ENCODE measurements around the gene ZNF789.
A peak's percentile ranks its signal among the peaks of the same experiment; 100 is the strongest.
"Not testable (repeated sequence)": the region's sequence is repeated elsewhere in the genome, so short reads cannot be mapped to it uniquely, and the experiment has no call there.

The ZNF789 gene

GRCh38 chr7:99472561-99473314 is at the start of gene ZNF789:
Gene ZNF789, plus strand, starts transcription at chr7:99472890. Its CDS starts 3,567 bp downstream, at chr7:99476457.
- no peak for FAIRE-seq
- peak; percentile 85 for TF ChIP-seq POLR2A (IDR thresholded peaks at IDR 0.05; ENCODE audit: low read depth, low read length)
- peak; percentile 96 for DNase-seq (ENCODE audit: insufficient read length, low spot score)

GRCh38 chr7:99424932-99425730 is 47.6 kb upstream of the ZNF789 start:
- no peak for TF ChIP-seq POLR2A (IDR thresholded peaks at IDR 0.05; ENCODE audit: low read depth, low read length)
- FAIRE-seq, result no peak
- no peak for DNase-seq (ENCODE audit: insufficient read length, low spot score)

- no peak for DNase-seq (ENCODE audit: insufficient read length, low spot score)
- FAIRE-seq, result no peak
- TF ChIP-seq POLR2A (IDR thresholded peaks at IDR 0.05; ENCODE audit: low read depth, low read length), result no peak
These were observed 43.6 kb upstream of the ZNF789 start for GRCh38 chr7:99428972-99429566.

- FAIRE-seq, result no peak
- no peak for DNase-seq (ENCODE audit: insufficient read length, low spot score)
- no peak for TF ChIP-seq POLR2A (IDR thresholded peaks at IDR 0.05; ENCODE audit: low read depth, low read length)
These were observed 42.9 kb upstream of the ZNF789 start for GRCh38 chr7:99429756-99430155.

- not testable (repeated sequence) for DNase-seq (ENCODE audit: insufficient read length, low spot score); FAIRE-seq
These were observed 40.7 kb upstream of the ZNF789 start for GRCh38 chr7:99431756-99432540.

GRCh38 chr7:99433158-99433557 is 39.5 kb upstream of the ZNF789 start:
- no peak for FAIRE-seq
- TF ChIP-seq POLR2A (IDR thresholded peaks at IDR 0.05; ENCODE audit: low read depth, low read length), result no peak
- no peak for DNase-seq (ENCODE audit: insufficient read length, low spot score)

GRCh38 chr7:99437946-99438572 is 34.6 kb upstream of the ZNF789 start:
- FAIRE-seq (no peak), DNase-seq (ENCODE audit: insufficient read length, low spot score) (no peak)
- TF ChIP-seq POLR2A (IDR thresholded peaks at IDR 0.05; ENCODE audit: low read depth, low read length), result no peak

- DNase-seq (ENCODE audit: insufficient read length, low spot score) (peak; percentile 98), FAIRE-seq (no peak)
These were observed 33.9 kb upstream of the ZNF789 start, which contains the start of the genes CPSF4 and PTCD1 for GRCh38 chr7:99438573-99439480. Gene CPSF4, plus strand, starts transcription at chr7:99438943. Its CDS starts 140 bp downstream, at chr7:99439083. Gene PTCD1, minus strand, starts transcription at chr7:99438798. Its CDS starts 3,556 bp downstream, at chr7:99435242.

GRCh38 chr7:99440195-99440594 is 32.5 kb upstream of the ZNF789 start:
- no peak for TF ChIP-seq POLR2A (IDR thresholded peaks at IDR 0.05; ENCODE audit: low read depth, low read length)
- no peak for FAIRE-seq
- DNase-seq (ENCODE audit: insufficient read length, low spot score), result no peak

More at GRCh38 chr7:99438573-99439480, 33.9 kb upstream of the ZNF789 start, which contains the start of the genes CPSF4 and PTCD1:
- peak; percentile 80 for TF ChIP-seq POLR2A (IDR thresholded peaks at IDR 0.05; ENCODE audit: low read depth, low read length)

- TF ChIP-seq POLR2A (IDR thresholded peaks at IDR 0.05; ENCODE audit: low read depth, low read length), result no peak
- FAIRE-seq (no peak), DNase-seq (ENCODE audit: insufficient read length, low spot score) (no peak)
These were observed 26.6 kb upstream of the ZNF789 start for GRCh38 chr7:99446096-99446495.

GRCh38 chr7:99447943-99448342 is 24.7 kb upstream of the ZNF789 start:
- DNase-seq (ENCODE audit: insufficient read length, low spot score), result no peak
- FAIRE-seq, result no peak
- no peak for TF ChIP-seq POLR2A (IDR thresholded peaks at IDR 0.05; ENCODE audit: low read depth, low read length)

GRCh38 chr7:99448855-99449254 is 23.8 kb upstream of the ZNF789 start:
- no peak for FAIRE-seq
- no peak for TF ChIP-seq POLR2A (IDR thresholded peaks at IDR 0.05; ENCODE audit: low read depth, low read length)

More at GRCh38 chr7:99448855-99449254, 23.8 kb upstream of the ZNF789 start:
- DNase-seq (ENCODE audit: insufficient read length, low spot score), result no peak
